Amniotic stem cell (primary cell): ENCODE data around the gene C10orf143.
A peak's percentile ranks its signal among the peaks of the same experiment; 100 is the strongest.
"Not testable (repeated sequence)": the region's sequence is repeated elsewhere in the genome, so short reads cannot be mapped to it uniquely, and the experiment has no call there.

Experiments used
- DNase-seq: peaks from one replicate; lab custom pipeline; 2025; lab: John Stamatoyannopoulos, UW

The C10orf143 gene

GRCh38 chr10:130028465-130028819 lies 82.2 kb downstream of the C10orf143 start:
- DNase-seq = no peak

DNA sequence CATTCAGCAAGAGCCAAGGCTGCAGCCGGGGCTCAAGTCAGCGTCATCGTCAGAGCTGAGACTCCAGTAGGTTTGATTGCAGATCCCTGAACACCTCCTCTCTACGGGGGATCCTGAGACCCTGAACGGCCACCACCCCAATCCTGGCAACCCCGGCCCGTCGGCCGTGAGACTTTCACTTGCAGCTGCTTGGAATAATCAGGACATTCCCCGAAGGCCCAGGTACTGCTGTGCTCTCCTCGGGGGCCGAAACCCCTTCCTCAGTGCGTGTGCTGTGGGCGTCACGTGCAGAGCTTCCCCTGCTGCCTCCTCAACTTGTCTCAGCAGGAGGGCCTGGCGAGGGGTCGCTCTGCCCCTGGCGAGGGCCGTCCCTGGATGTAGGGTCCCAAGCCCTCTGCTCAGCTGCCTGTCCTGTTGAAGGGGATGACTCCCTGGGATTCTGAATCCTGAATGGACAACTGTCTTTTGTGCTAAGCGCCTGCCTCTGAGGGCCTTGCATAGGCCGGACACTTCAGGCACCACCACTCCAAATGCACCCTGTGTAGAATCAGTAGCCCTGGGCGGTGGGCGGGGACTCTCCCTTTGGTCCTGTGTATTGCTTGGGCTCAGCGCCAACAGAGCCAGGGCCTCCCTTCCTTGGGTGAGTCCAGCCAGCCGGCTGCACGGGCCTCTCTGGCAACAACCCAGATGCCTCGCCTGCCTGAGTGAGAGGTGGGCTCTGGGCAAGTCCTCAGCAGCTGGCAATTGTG lies 82.7 kb downstream of the C10orf143 start:
- no peak for DNase-seq

- DNase-seq = no peak
These were observed 83.8 kb downstream of the C10orf143 start for GRCh38 chr10:130026670-130027456.

DNA sequence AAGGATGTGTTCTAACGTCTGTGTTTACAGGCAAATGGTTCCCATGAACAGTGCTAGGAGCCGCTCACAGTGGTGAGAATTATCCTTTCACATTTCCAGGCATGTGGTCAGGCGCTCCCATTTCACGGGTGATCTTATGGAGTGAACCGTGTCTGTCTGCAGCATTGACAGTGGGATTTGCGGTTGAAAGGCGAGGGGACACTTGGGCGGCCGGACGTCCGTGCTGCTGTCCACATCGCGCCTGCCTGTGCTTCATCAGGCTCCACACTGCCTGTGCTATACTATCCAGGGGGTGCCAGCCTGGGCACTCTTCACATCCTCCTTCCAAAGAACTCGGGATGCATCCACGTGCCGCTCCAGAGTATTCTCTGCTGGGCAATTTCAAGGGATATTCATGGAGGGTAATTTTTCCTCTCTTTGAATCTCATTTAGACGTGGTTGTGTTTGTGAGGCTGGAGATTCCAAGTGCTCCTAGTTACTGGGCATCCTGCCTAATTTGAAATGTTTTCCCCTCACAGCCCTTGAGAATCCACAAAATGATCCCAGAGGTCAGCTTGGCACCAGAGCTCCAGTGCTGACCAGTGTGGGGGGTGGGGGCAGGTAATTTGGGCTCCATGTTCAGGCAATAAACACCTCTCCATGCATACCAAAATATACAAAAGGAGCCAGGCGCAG lies 84.7 kb downstream of the C10orf143 start:
- no peak for DNase-seq

DNA sequence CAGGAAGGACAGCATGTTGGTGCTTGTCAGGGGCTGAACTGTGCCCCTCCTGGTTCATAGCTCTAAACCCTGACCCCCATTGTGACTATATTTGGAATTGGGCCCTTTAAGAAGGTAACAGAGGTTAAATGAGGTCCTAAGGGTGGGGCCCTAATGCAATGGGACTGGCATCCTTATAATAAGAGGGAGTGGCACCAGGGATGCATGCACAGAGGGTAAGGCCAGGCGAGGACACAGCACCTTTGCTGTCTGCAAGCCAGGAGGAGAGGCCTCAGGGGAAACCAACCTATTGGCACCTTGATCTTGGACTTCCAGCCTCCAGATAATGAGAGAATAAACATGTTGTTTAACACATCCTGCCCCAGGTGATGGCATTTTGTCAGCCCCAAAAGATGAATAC lies 85.3 kb downstream of the C10orf143 start:
- no peak for DNase-seq

DNA sequence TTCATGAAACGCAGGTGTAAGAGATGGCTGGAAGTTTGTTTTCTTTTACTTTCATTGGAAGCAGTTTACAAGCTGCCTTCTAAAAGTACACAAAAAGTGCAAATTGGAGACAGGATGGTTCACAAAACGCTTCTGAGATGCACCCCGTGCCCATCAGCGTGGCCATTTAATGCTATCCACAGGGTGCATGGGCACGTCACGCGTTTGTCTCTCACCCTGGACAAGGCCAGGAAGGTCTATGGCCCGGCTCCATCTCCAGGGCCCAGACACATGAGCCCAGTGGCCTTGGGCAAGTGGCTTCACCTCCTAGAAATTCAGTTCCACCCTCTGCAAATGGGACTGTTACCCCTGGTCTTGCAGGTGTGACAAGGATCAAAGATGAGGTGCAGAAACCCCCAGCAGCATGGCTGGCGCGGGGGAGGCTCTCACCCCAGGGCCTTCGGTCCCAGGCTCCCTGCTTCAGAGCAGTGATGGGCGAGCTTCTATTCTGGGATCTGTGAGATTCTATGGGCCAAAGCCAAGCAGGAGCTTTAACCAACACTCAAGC lies 85.8 kb downstream of the C10orf143 start:
- DNase-seq = no peak

DNA sequence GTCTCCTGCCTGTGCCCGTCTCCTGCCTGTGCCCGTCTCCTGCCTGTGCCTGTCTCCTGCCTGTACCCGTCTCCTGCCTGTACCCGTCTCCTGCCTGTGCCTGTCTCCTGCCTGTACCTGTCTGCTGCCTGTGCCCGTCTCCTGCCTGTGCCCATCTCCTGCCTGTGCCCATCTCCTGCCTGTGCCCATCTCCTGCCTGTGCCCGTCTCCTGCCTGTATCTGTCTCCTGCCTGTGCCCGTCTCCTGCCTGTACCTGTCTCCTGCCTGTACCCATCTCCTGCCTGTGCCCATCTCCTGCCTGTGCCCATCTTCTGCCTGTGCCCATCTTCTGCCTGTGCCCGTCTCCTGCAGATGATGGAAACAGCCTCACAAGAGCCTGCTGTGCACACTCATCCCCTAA lies 86.3 kb downstream of the C10orf143 start:
- not testable (repeated sequence) for DNase-seq

DNA sequence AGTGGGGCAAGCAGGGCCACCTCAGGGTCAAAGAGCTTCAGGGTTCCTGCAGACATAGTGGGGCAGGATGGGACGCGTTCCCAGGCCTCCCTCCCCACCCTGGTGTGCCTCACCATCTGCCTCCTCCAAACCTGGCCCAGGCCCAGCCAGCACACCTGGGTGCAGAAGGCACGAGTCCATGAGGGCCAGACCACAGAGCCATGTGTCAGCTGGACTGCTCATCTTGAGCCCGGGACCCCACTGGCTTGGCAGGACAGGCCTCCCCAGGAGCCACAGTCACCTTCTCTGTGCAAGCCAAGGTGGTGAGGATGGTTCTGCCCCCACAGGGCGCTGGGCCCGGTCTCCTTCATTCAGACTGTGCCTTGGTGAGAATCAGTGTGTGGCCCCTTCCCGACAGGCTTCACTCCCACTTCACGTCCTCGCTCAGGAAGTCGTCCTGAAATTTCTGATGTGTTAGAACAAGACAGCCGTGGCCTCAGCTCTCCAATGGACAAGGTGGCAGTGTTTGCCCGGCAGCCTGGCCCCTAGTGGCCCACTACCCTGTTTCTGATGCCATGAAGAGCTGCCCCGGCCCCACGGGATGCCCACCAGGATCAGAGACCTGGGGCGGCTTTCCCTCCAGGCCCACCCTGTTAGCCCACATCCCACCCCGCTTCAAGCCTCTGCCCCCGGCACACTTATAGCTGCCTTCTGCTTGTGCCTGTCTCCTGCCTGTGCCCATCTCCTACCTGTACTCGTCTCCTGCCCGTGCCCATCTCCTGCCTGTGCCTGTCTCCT lies 87.0 kb downstream of the C10orf143 start:
- DNase-seq = no peak

DNA sequence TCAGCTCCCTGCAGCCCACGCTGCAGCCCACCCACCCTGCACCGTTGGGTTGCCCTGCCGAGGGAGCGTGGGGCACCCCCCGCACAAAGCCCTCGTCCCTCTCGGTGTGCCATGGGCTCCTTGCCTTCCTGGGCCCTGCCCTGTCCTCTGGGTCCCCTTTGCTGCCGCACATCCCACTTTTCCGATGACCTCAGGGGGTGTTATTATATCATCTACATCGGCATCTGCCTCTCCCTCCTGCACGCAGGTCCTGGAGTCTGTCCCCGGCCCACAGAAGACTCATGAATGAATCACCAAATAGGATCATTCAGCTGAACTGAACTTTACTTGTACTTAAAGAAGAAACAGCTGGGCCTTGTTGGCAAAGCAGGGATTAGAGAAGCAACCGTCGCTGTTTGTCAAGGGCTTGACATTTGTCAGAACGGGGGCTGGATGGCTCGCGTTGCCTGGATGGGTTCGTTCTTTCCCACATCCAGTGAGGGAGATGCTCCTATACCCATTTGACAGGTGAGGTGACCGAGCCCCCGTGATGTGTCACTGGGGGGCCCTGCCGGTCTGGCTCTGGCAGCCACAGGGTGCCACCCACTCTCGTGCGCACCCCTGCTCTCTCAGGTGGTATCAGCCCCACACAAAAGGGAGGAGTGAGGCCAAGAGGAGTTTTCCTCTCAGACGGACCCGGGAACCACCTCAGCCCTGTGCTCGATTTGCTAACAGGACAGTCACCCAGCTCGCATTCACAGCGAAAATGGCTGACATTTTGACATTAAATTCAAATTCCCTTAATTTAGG lies 87.9 kb downstream of the C10orf143 start:
- DNase-seq = peak; percentile 86

GRCh38 chr10:130022086-130022485 lies 88.5 kb downstream of the C10orf143 start:
- no peak for DNase-seq

DNA sequence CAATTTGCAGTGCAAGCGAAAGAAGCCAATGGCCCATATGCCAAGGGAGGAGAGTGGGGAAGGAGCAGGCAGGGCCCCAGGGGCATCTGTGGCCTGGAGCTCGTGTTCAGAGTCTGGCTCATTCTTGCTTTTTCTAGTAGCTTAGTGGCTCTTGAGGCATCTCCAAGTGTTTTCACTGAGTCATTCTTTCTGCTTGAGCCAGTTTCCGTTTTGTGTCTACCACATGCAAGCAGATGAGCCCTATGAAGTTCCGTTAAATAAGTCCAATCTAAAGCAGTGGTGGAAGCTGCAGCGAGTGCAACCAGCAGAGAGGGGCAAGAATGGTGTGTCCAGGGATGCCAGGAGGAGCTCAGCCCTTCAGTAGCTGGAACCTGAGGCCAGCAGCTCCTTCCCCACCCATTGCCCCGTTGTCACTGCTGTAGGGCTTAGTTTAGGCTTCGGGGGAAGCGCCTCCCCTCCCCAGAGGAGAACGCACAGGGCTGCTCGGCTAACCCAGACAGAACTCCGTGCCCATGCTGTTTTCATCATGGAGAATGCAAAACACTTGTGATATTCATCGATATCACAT lies 89.2 kb downstream of the C10orf143 start:
- DNase-seq = peak; percentile 77

DNA sequence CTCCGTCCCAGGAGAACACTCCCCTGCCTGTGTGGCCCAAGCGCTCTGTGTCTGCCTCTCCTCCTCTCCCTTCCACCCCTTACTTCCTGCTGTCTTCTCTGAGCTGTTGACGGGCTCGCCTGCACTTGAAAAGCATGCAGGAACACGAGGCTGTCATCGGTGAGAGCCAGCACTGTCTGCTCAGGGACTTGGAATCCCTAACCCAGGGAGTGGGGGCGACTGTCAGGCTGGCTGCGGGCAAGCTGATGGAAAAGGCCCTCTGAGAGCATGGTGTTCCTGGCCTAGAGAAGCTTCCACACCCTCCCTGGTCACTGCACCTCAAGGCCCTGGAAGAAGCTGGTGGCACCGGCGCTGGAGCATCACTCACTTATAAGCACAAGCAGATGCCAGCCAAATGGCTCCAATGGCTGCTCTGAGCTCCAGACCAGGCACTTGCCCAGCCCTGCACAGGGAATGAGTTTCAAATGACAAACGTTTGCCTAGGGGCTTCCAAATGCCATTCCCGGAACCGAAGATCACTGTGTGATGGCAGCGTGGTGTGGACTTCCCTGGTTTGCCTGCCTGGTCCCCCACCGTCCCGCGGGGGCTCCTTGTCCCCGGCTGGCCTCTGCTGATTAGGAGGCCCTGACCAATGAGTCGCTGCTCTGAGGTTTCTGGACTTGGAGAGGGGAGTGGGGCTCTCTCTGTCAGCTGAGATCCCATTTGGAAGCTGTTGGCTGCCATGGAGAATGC lies 89.8 kb downstream of the C10orf143 start:
- no peak for DNase-seq

DNA sequence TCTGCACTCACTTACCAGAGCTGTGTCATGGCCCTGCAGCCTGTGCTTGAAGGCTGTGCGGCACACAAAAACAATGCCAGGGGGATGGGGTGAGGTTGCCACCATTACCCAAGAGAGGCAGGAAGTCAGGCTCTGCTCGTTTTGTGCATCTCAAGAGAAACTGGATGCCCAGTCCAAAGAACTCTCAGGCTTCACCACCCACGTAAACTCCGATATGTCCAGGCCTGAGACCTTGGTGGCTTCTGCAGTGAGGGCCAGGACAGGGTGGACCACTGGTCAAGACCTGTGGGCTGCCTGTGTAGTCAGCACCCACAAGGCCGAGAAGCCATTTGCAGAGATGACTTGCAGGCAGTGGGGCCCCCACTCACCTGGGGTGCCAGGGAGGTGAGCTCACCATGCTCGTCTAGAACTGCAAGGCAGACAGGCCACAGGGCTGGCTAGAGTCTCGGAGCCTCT lies 91.9 kb downstream of the C10orf143 start:
- no peak for DNase-seq

DNA sequence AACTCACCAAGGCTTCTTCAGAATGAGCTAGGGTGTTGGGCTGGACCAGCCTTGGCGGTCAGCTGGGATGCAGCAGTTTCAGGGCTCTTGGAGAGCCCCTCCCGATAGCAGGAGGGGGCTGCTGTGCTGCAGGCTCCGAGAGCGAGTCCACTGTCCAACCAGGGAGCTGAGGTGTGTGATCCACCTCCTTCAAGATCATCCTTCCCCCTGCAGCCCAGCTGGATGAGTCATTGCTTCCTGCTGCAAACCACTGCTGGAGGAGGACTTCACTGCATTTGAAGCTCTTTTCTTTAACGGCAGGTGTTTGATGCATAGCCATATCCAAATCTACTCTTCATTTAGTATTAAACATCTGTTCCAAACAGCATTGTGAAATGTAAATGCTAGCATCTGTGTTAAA lies 92.4 kb downstream of the C10orf143 start:
- DNase-seq = peak; percentile 32

- no peak for DNase-seq
These were observed 93.0 kb downstream of the C10orf143 start for GRCh38 chr10:130017631-130018022.

- DNase-seq = no peak
These were observed 93.5 kb downstream of the C10orf143 start for GRCh38 chr10:130016993-130017630.

DNA sequence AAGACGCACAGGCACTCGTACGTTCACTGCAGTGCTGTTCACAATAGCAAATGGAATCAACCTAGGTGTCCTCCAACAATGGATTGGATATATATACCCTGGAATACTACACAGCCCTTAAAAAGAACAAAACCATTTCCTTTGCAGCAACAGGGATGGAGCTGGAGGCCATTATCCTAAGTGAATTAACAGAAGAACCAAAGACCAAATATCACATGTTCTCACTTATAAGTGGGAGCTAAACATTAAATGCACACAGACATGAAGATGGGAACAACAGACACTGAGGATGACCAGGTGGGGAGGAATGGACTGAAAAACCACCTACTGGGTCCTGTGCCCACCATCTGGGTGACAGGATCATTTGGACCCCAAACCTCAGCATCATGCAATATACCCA lies 94.5 kb downstream of the C10orf143 start:
- DNase-seq = no peak

DNA sequence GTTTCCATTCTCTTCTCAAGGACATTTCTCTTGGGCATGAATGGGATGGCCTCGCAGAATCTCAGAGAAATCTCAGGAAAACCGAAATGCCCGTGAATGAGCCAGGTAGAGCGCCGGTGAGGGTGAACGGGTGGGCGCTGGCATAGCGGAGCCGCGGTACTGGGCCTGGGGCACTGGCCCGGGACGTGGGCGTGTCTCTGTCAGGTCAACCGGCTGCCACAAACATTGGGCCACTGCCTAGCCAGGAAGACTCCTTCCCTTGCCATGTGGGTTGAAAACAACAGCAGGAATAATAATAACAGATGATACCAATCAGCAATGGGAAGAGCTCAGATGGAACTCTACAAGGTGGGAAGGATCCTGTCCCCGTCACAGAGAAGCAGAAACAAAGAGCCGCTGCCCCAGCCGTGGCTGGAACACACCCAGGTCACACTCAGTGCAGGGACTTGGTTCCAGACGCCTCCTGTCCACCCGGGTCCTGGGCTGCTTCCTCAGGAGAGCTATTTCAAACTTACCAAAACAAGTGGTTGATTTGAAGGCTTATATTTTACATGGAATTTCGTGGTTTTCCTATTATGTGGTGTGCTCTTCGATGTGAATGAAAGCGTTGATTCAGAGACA lies 95.4 kb downstream of the C10orf143 start:
- DNase-seq = no peak
